GM19351 (cell line): ENCODE data around the gene PACC1.

Experiments
- ATAC-seq: cut with Tn5 transposase; IDR thresholded peaks from one replicate; pipeline ENCODE4 v1.9.1; 2021; ENCODE audit warnings: mild to moderate bottlenecking, moderate library complexity; ENCODE audit not compliant: unreplicated experiment

The PACC1 gene

DNA sequence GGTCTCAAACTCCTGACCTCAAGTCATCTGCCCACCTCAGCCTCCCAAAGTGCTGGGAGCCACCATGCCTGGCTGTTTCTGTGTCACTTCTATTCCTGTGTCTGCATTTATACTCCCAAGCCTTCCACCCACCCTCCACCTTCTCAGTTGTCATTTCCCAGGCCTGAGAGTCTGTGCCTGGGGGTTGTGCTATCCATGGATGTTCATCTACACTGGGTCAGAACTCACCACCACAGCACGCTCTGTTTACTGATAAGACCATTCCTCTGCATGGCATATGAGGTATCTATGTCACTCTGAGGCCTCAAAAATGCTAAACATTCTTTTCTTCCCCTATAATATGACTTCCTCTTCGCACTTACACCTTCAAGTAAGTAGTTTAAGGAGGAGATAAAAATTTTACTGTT, 24.1 kb upstream of the PACC1 start:
- no peak for ATAC-seq

DNA sequence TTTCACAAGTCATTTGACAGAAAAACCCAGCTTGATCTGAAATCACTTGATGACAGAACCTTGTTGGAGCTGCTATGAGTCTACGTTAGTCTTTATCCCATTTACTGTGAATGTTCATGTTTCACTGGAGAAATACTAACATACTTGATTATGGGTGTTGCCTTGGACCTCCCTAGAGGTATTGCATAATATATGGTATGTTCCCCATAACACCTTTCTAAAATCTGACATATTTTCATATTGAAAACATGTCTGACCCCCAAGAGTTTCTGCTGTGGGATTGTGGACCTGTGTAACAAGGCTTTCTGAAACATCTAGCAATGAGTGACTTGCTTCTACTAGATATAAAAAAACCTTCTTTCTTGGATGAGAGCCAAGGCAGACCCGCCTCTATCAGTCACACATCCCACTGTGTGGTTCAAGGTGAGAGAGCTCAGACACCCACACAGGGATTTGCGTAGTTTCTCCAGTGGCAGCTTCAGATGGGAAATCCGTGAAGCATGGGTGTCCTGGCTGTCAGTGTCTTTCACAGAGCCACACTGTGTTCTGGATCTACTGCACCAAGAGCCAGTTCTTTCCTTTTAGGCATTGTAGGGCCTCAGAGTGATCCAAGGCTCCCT, 22.6 kb upstream of the PACC1 start:
- ATAC-seq: no peak

DNA sequence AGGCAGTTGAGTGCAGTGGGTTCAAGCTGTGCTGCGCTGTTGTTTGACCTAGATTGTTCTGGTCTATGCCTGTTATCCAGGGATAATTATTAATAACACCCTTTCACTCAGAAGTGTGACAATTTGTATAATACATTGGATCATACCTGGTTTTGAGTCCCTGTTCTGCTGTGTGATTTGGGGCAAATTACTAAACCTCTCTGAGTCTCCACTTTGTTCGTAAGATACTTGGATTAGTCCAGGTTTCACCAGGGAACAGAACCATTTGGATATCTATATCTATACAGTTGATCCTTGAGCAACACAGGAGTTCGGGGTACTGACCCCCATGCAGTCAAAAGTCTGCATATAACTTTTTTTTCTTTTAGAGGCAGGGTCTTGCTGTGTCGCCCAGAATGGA, 20.3 kb upstream of the PACC1 start:
- ATAC-seq: no peak

DNA sequence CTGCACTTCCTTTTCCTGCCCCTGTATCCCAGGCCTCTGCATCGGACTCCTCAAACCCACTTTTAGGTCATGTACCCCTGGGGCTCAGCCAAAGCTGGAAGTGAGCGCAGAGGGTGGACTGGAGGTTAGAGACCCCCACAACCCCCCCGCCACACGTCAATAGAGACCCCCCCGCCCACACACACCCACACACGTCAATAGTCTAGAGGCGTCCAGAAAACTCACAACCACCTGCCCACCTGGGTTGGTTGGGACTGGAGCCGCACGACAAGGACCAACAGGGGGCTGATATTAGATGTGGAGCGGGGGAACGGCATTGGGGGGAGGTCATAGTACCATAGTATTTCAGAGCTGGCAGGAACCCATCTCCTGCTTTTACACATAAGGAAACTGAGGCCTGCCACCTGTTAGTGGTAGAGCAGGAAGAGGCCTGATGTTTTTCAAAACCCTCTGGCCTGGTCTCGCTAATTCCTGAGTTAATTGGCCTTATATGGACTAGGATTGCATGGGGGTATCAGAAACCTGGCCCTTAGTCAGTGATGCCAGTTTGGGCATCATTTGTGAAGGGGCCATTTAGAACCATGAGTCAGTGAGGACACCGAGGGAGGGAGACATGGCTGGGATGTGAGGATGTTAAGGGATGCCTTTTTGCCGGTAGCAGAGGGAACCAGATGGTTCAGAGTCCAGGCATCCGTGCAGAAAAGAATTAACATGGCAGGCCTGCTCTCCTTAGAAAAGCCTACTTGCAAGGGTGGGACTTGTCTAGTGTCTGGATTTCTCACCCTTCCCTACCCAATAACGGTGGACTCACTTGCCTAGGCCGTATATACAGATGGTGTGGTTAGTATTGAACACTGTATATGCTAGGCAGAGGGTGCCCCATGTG, 19.1 kb upstream of the PACC1 start:
- ATAC-seq: no peak

- ATAC-seq: peak; percentile 99
Measured at GRCh38 chr1:212432661-212433576, 18.2 kb upstream of the PACC1 start, which contains the start of gene NENF. NENF (plus strand) TSS chr1:212432920; CDS start chr1:212432944, 24 bp downstream.

DNA sequence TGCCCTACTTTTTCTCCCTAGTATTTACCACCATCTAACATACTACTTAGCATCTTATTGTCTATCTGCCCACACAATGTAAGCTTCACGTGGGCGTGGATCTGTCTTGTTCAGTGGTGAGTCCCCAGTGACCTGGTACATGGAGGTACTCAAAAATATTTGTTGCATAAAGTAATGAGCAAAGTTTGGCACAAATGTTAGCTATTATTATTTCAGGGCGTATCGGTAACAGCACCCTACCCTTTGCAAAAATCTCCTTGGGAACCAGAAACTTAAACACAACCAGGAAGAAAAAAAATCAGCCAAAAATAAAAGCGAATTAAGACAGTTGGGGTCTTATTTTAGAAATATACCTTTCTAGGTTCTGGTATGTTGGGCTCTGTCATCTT, 17.6 kb upstream of the PACC1 start:
- ATAC-seq: no peak

DNA sequence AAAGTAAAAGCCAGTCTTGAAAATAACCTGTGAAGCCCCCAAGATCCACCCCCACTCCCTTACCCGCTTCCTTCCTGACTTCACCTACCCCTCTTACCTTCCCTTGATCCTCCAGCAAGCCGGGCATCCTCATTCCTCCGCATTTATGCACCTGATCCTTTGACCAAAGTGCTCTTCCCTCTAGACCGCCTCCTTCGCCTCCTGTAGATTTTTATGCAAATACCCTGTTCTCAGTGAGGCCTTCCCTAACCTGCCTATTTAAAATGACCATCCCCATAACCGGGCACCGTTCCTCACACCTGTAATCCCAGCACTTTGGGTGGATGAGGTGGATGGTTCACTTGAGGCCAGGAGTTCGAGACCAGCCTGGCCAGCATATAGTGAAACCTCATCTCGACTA, 17.0 kb upstream of the PACC1 start:
- ATAC-seq: no peak

DNA sequence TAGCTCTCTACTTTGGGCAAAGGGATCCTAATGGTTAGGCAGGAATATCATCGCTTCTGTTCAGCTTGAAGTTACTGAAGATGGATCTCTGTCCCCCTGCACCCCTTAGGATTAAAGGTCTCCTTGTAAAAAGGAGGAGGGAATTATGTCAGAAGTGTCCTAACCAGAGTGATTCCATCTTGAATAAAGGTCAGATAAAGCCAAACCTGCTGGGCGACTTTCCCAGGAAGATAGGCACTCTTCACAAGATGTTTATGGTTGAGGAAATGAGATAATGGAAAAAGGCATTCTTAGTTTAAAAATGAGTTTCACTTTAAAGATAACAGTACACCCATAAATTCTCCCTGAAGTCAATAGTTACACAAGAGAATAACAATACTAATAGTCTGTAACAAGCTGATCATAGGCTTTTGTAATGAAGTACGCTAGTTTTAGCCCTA, 16.3 kb upstream of the PACC1 start:
- no peak for ATAC-seq

GRCh38 chr1:212430416-212430815, 15.7 kb upstream of the PACC1 start:
- ATAC-seq: no peak

- no peak for ATAC-seq
Measured at GRCh38 chr1:212428496-212428895, 13.8 kb upstream of the PACC1 start.

GRCh38 chr1:212423879-212424278, 9.2 kb upstream of the PACC1 start:
- no peak for ATAC-seq

GRCh38 chr1:212421165-212421564, 6.5 kb upstream of the PACC1 start:
- ATAC-seq: no peak

DNA sequence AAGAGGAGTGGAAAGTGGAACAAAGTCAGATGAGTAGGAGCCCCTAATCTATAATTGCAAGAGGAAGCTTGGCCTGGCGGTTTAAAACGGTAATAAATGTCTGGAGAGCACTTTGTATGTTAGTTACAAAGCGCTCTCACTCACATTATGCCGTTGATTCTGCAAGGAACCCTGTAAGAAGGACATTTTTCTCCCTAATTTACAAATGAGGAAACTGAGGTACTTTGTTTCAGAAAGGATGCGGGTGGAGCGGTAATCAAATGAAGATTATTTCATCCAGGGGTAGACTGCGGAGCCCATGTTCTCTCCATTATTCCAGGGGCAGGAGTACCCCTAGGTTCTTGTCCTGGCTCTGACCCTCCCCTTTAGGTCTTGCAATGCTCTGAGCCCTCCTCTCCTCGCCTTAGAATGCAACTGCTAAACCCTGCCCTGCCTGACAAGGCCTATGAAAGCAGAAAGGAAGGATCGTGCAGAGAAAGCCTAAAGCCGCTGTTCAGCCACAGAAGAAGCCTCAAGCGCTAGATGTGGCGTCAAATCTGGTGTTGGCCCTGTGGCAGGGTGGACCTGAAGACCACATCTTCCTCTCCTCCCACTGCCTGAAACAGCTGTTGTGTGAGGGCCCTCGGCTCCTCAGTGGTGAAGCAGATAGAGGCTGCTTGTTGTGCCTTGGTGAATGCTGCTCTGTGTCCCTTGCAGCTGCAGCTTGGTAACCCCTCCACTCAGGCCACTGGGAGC, 588 bp upstream of the PACC1 start:
- ATAC-seq: no peak

DNA sequence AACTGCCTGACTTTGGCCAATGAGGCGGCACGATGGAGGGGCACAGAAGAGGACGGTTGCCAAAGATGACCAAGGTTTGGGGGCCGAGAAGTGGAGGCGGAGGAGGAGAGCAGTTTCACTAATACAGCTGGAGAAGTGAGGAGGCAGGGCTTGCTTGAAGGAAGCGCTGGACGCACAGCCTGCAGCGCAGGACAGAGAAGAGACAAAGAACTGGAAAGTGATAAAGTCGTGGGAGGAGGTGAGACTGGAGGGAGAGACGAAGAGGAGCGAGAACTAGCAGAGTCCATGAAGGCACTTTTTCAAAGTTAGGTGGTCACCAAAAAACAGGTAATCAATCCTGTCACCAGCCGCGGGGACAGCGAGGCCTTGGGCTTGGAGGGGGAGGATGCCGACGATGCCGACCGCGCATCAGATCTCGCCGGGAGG, 771 bp downstream of the PACC1 start:
- peak; percentile 16 for ATAC-seq

- ATAC-seq: no peak
Measured at GRCh38 chr1:212412374-212412773, 2.3 kb downstream of the PACC1 start.

- no peak for ATAC-seq
Measured at GRCh38 chr1:212410231-212410820, 4.4 kb downstream of the PACC1 start.

GRCh38 chr1:212402666-212403321, 11.9 kb downstream of the PACC1 start:
- no peak for ATAC-seq

- ATAC-seq: no peak
Measured at GRCh38 chr1:212401838-212402582, 12.7 kb downstream of the PACC1 start.

DNA sequence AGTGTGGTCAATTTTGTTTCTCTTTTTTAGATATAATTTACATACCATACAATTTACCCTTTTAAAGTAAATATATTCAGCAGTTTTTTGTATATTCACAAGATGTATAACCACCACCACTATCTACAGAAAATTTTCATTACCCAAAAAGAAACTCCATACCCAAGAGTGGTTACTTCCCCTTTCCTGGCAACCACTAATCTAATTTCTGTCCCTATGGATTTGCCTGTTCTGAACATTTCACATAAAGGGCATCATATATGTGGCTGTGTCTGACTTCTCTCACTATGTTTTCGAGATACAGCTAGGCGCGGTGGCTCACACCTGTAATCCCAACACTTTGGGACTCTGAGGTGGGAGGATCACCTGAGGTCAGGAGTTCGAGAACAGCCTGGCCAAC, 13.6 kb downstream of the PACC1 start:
- ATAC-seq: no peak
